ENCODE data around the gene ATG7. TPM values are rescaled to one million over a fixed set of nuclear protein-coding genes. Genes with fewer than 3 reads are reported as not detected.

The ATG7 gene
- 10 to 100 TPM in 2 of 4 donors, 1 to 10 TPM in 2; 7.8 to 16.3 (median 11.6) TPM for polyA plus RNA-seq
- long read RNA-seq, donor 1, result 0 reads
- long read RNA-seq, donor 2, result 0 reads
- long read RNA-seq, donor 3, partial matches to known transcripts, result 0 of 1 reads
- long read RNA-seq, donor 3, other reads (novel, unspliced or antisense), result 0 of 1 reads
- long read RNA-seq, donor 4, result 0 reads
- long read RNA-seq, donor 5, result 0 reads
- long read RNA-seq, donor 6, result 0 reads
- long read RNA-seq, donor 7, result 0 reads
- long read RNA-seq, donor 8, result 0 reads
- long read RNA-seq, donor 9, result 0 reads
- long read RNA-seq, donor 10, full-length matches to known transcripts, result 5 of 5 reads
- long read RNA-seq, donor 10, partial matches to known transcripts, result 0 of 5 reads
- long read RNA-seq, donor 10, other reads (novel, unspliced or antisense), result 0 of 5 reads

GRCh38 chr3:11271986-11272904 is at the start of gene ATG7:
TSS of gene ATG7 (plus strand) at chr3:11272397. CDS start at chr3:11298696, 26,299 bp downstream.
- peaks cover 0 to 6% (median 0%) of the 10 kb centered on the region in 3 donors for H3K4me1 ChIP-seq (ENCODE audit: control insufficient read depth in 3 of 3, insufficient read depth in 2 of 3, low read depth in 1 of 3, low read length in 2 of 3)
- 1 to 2% (median 1%) methylated on average over 51 of the region's 51 CpGs for WGBS, 3 donors
- peak within 1 kb of the TSS; percentile 61 to 82 (median 74) for H3K4me3 ChIP-seq (ENCODE audit: low read depth in 1 of 3, low read length in 3 of 3)
- H3K27me3 ChIP-seq (ENCODE audit: control insufficient read depth in 3 of 3, insufficient read depth in 3 of 3, low read length in 3 of 3), result no peaks in the 10 kb centered on the region
- DNase-seq (peak; percentile 98), FAIRE-seq (no peak)
- H3K36me3 ChIP-seq (ENCODE audit: control insufficient read depth in 3 of 3, insufficient read depth in 2 of 3, low read depth in 1 of 3, low read length in 3 of 3), result peaks cover 0 to 2% (median 0%) of the 10 kb centered on the region in 3 donors
- no peaks in the 10 kb centered on the region for H3K9me3 ChIP-seq (ENCODE audit: control insufficient read depth in 2 of 2, insufficient read depth in 1 of 2, low read depth in 1 of 2, low read length in 1 of 2)
- H3K27ac ChIP-seq (ENCODE audit: low read depth in 1 of 3, low read length in 2 of 3), result peak within 1 kb of the TSS in 2 of 3 donors; percentile 34 to 99

- 74 to 82% (median 80%) methylated on average over 3 of the region's 3 CpGs for WGBS, 3 donors
Measured at GRCh38 chr3:11224010-11224409, 48.2 kb upstream of the ATG7 start.

GRCh38 chr3:11224870-11225229 is 47.3 kb upstream of the ATG7 start:
- H3K4me1 ChIP-seq (ENCODE audit: control insufficient read depth in 3 of 3, insufficient read depth in 2 of 3, low read depth in 1 of 3, low read length in 2 of 3), result peaks cover 0 to 7% (median 0%) of the 10 kb centered on the region in 3 donors
- H3K27me3 ChIP-seq (ENCODE audit: control insufficient read depth in 3 of 3, insufficient read depth in 3 of 3, low read length in 3 of 3), result peaks cover 0 to 3% (median 0%) of the 10 kb centered on the region in 3 donors
- H3K4me3 ChIP-seq (ENCODE audit: low read depth in 1 of 3, low read length in 3 of 3), result peak overlapping the region in 1 of 3 donors; percentile 47
- WGBS, 3 donors, result 63 to 79% (median 74%) methylated on average over 3 of the region's 3 CpGs
- no peaks in the 10 kb centered on the region for H3K36me3 ChIP-seq (ENCODE audit: control insufficient read depth in 3 of 3, insufficient read depth in 2 of 3, low read depth in 1 of 3, low read length in 3 of 3)
- peak overlapping the region; percentile 25 to 92 (median 92) for H3K27ac ChIP-seq (ENCODE audit: low read depth in 1 of 3, low read length in 2 of 3)
- DNase-seq, result no peak
- FAIRE-seq, result no peak
- no peaks in the 10 kb centered on the region for H3K9me3 ChIP-seq (ENCODE audit: control insufficient read depth in 2 of 2, insufficient read depth in 1 of 2, low read depth in 1 of 2, low read length in 1 of 2)

More at GRCh38 chr3:11224010-11224409, 48.2 kb upstream of the ATG7 start:
- peaks cover 0 to 7% (median 0%) of the 10 kb centered on the region in 3 donors for H3K4me1 ChIP-seq (ENCODE audit: control insufficient read depth in 3 of 3, insufficient read depth in 2 of 3, low read depth in 1 of 3, low read length in 2 of 3)
- no peak overlapping the region for H3K4me3 ChIP-seq (ENCODE audit: low read depth in 1 of 3, low read length in 3 of 3)
- H3K27me3 ChIP-seq (ENCODE audit: control insufficient read depth in 3 of 3, insufficient read depth in 3 of 3, low read length in 3 of 3), result peaks cover 0 to 3% (median 0%) of the 10 kb centered on the region in 3 donors
- no peaks in the 10 kb centered on the region for H3K36me3 ChIP-seq (ENCODE audit: control insufficient read depth in 3 of 3, insufficient read depth in 2 of 3, low read depth in 1 of 3, low read length in 3 of 3)
- no peak for FAIRE-seq
- peak in 1 of 2 donors; percentile 61 for DNase-seq
- H3K27ac ChIP-seq (ENCODE audit: low read depth in 1 of 3, low read length in 2 of 3), result no peak overlapping the region
- H3K9me3 ChIP-seq (ENCODE audit: control insufficient read depth in 2 of 2, insufficient read depth in 1 of 2, low read depth in 1 of 2, low read length in 1 of 2), result no peaks in the 10 kb centered on the region

GRCh38 chr3:11226042-11226370 is 46.2 kb upstream of the ATG7 start:
- FAIRE-seq, result no peak
- Histone ChIP-seq H3K4me3 (ENCODE audit: low read depth in 1 of 3, low read length in 3 of 3) (peak overlapping the region in 1 of 3 donors; percentile 41), H3K27me3 (ENCODE audit: control insufficient read depth in 3 of 3, insufficient read depth in 3 of 3, low read length in 3 of 3) (peaks cover 0 to 2% (median 0%) of the 10 kb centered on the region in 3 donors), H3K4me1 (ENCODE audit: control insufficient read depth in 3 of 3, insufficient read depth in 2 of 3, low read depth in 1 of 3, low read length in 2 of 3) (peaks cover 0 to 7% (median 0%) of the 10 kb centered on the region in 3 donors), H3K9me3 (ENCODE audit: control insufficient read depth in 2 of 2, insufficient read depth in 1 of 2, low read depth in 1 of 2, low read length in 1 of 2) (no peaks in the 10 kb centered on the region), H3K36me3 (ENCODE audit: control insufficient read depth in 3 of 3, insufficient read depth in 2 of 3, low read depth in 1 of 3, low read length in 3 of 3) (no peaks in the 10 kb centered on the region), H3K27ac (ENCODE audit: low read depth in 1 of 3, low read length in 2 of 3) (peak overlapping the region; percentile 6 to 92 (median 92))
- WGBS, 3 donors, result 11 to 68% (median 34%) methylated on average over 6 of the region's 6 CpGs
- peak in 1 of 2 donors; percentile 87 for DNase-seq

GRCh38 chr3:11228041-11228440 is 44.2 kb upstream of the ATG7 start:
- peaks cover 0 to 2% (median 0%) of the 10 kb centered on the region in 3 donors for H3K27me3 ChIP-seq (ENCODE audit: control insufficient read depth in 3 of 3, insufficient read depth in 3 of 3, low read length in 3 of 3)
- WGBS, 3 donors, result 62 to 73% (median 67%) methylated on average over 4 of the region's 4 CpGs
- H3K4me1 ChIP-seq (ENCODE audit: control insufficient read depth in 3 of 3, insufficient read depth in 2 of 3, low read depth in 1 of 3, low read length in 2 of 3), result peaks cover 0 to 7% (median 0%) of the 10 kb centered on the region in 3 donors
- H3K36me3 ChIP-seq (ENCODE audit: control insufficient read depth in 3 of 3, insufficient read depth in 2 of 3, low read depth in 1 of 3, low read length in 3 of 3), result no peaks in the 10 kb centered on the region
- DNase-seq, result no peak
- no peak for FAIRE-seq
- no peak overlapping the region for H3K4me3 ChIP-seq (ENCODE audit: low read depth in 1 of 3, low read length in 3 of 3)
- H3K27ac ChIP-seq (ENCODE audit: low read depth in 1 of 3, low read length in 2 of 3), result no peak overlapping the region
- no peaks in the 10 kb centered on the region for H3K9me3 ChIP-seq (ENCODE audit: control insufficient read depth in 2 of 2, insufficient read depth in 1 of 2, low read depth in 1 of 2, low read length in 1 of 2)

- FAIRE-seq, result no peak
- Histone ChIP-seq H3K4me3 (ENCODE audit: low read depth in 1 of 3, low read length in 3 of 3) (no peak overlapping the region), H3K4me1 (ENCODE audit: control insufficient read depth in 3 of 3, insufficient read depth in 2 of 3, low read depth in 1 of 3, low read length in 2 of 3) (peaks cover 0 to 3% (median 0%) of the 10 kb centered on the region in 3 donors), H3K27ac (ENCODE audit: low read depth in 1 of 3, low read length in 2 of 3) (no peak overlapping the region), H3K9me3 (ENCODE audit: control insufficient read depth in 2 of 2, insufficient read depth in 1 of 2, low read depth in 1 of 2, low read length in 1 of 2) (no peaks in the 10 kb centered on the region), H3K27me3 (ENCODE audit: control insufficient read depth in 3 of 3, insufficient read depth in 3 of 3, low read length in 3 of 3) (peaks cover 0 to 2% (median 0%) of the 10 kb centered on the region in 3 donors), H3K36me3 (ENCODE audit: control insufficient read depth in 3 of 3, insufficient read depth in 2 of 3, low read depth in 1 of 3, low read length in 3 of 3) (no peaks in the 10 kb centered on the region)
- WGBS, 3 donors, result 79 to 95% (median 85%) methylated on average over 4 of the region's 4 CpGs
- peak in 1 of 2 donors; percentile 23 for DNase-seq
Measured at GRCh38 chr3:11230125-11230524, 42.1 kb upstream of the ATG7 start.

- peaks cover 0 to 2% (median 0%) of the 10 kb centered on the region in 3 donors for H3K27me3 ChIP-seq (ENCODE audit: control insufficient read depth in 3 of 3, insufficient read depth in 3 of 3, low read length in 3 of 3)
- H3K36me3 ChIP-seq (ENCODE audit: control insufficient read depth in 3 of 3, insufficient read depth in 2 of 3, low read depth in 1 of 3, low read length in 3 of 3), result no peaks in the 10 kb centered on the region
- DNase-seq (no peak), FAIRE-seq (no peak)
- no peak overlapping the region for H3K4me3 ChIP-seq (ENCODE audit: low read depth in 1 of 3, low read length in 3 of 3)
- no peak overlapping the region for H3K27ac ChIP-seq (ENCODE audit: low read depth in 1 of 3, low read length in 2 of 3)
- 62 to 83% (median 63%) methylated on average over 3 of the region's 3 CpGs for WGBS, 3 donors
- H3K4me1 ChIP-seq (ENCODE audit: control insufficient read depth in 3 of 3, insufficient read depth in 2 of 3, low read depth in 1 of 3, low read length in 2 of 3), result peaks cover 0 to 3% (median 0%) of the 10 kb centered on the region in 3 donors
- H3K9me3 ChIP-seq (ENCODE audit: control insufficient read depth in 2 of 2, insufficient read depth in 1 of 2, low read depth in 1 of 2, low read length in 1 of 2), result no peaks in the 10 kb centered on the region
Measured at GRCh38 chr3:11230832-11231231, 41.4 kb upstream of the ATG7 start.

GRCh38 chr3:11235385-11235784 is 36.8 kb upstream of the ATG7 start:
- H3K9me3 ChIP-seq (ENCODE audit: control insufficient read depth in 2 of 2, insufficient read depth in 1 of 2, low read depth in 1 of 2, low read length in 1 of 2), result no peaks in the 10 kb centered on the region
- no peak overlapping the region for H3K4me3 ChIP-seq (ENCODE audit: low read depth in 1 of 3, low read length in 3 of 3)
- no peaks in the 10 kb centered on the region for H3K4me1 ChIP-seq (ENCODE audit: control insufficient read depth in 3 of 3, insufficient read depth in 2 of 3, low read depth in 1 of 3, low read length in 2 of 3)
- H3K27ac ChIP-seq (ENCODE audit: low read depth in 1 of 3, low read length in 2 of 3), result no peak overlapping the region
- H3K36me3 ChIP-seq (ENCODE audit: control insufficient read depth in 3 of 3, insufficient read depth in 2 of 3, low read depth in 1 of 3, low read length in 3 of 3), result no peaks in the 10 kb centered on the region
- no peak for DNase-seq
- no peak for FAIRE-seq
- H3K27me3 ChIP-seq (ENCODE audit: control insufficient read depth in 3 of 3, insufficient read depth in 3 of 3, low read length in 3 of 3), result no peaks in the 10 kb centered on the region
- WGBS, 3 donors, result 80 to 85% (median 83%) methylated on average over 8 of the region's 8 CpGs
